Measurements from ENCODE around the gene SMARCD3. TPM values are rescaled to one million over a fixed set of nuclear protein-coding genes. Genes with fewer than 3 reads are reported as not detected.

The SMARCD3 gene
- total and polyA plus RNA-seq, 2 of the 8 experiments (the other 6 are each of a cell fraction or from before 2014, with no cell fraction given) = 3.0 to 5.6 TPM

DNA sequence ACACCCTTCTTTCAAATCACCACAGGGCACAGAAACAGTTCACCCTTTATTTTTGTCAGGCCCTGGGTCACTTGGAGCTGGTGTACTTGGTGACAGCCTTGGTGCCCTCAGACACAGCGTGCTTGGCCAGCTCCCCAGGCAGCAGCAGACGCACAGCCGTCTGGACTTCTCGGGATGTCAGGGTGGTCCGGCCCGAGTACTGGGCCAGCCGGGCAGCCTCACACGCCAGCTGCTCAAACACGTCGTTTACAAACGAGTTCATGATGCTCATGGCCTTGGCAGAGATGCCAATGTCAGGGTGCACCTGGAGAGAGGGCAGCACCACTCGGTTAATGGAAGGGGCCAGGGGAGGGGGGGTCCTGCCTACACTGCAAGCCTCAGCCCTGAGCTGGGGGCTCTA lies 40.7 kb downstream of the SMARCD3 start:
- no peak overlapping the region for H3K23ac ChIP-seq (ENCODE audit: insufficient read length)
- peaks cover 5% of the 10 kb centered on the region in 2 experiments for H4K20me1 ChIP-seq (replicated peaks in 1 of 2; ENCODE audit: control insufficient read depth in 1 of 2, insufficient read depth in 2 of 2, low read length in 2 of 2)
- no peak overlapping the region for H2AK5ac ChIP-seq (ENCODE audit: low read depth, low read length)
- no peak overlapping the region for H2BK15ac ChIP-seq (ENCODE audit: low read length)
- no peaks in the 10 kb centered on the region for H3K79me2 ChIP-seq (ENCODE audit: control insufficient read depth in 1 of 2, insufficient read depth in 2 of 2, low read length in 2 of 2)
- H3K4me1 ChIP-seq (replicated peaks in 1 of 4; ENCODE audit: control insufficient read depth in 3 of 4, insufficient read depth in 4 of 4, low read length in 3 of 4) = peaks cover 0 to 6% (median 3%) of the 10 kb centered on the region in 4 experiments; a peak in 4 of 7 replicates
- H3K18ac ChIP-seq (ENCODE audit: extremely low read depth, low read length) = no peak overlapping the region
- H3K27me3 ChIP-seq (replicated peaks in 1 of 4; ENCODE audit: control insufficient read depth in 3 of 4, extremely low read depth in 1 of 4, insufficient read depth in 3 of 4, low read length in 3 of 4) = peaks cover 0 to 3% (median 0%) of the 10 kb centered on the region in 4 experiments; a peak in 2 of 7 replicates
- H3K56ac ChIP-seq (replicated peaks; ENCODE audit: insufficient read length, low read depth, low read length) = no peak overlapping the region
- H3K27ac ChIP-seq (ENCODE audit: low read depth, low read length) = no peak overlapping the region
- H3K4ac ChIP-seq (replicated peaks; ENCODE audit: insufficient read length, low read depth, low read length) = no peak overlapping the region
- no peak overlapping the region for H3K14ac ChIP-seq (ENCODE audit: insufficient read length)
- H2BK20ac ChIP-seq (ENCODE audit: low read length) = no peak overlapping the region
- DNase-seq (ENCODE audit: low read depth in 1 of 2, low spot score in 2 of 2) (no peak), FAIRE-seq (no peak)
- no peaks in the 10 kb centered on the region for H3K9me3 ChIP-seq (ENCODE audit: insufficient read depth in 2 of 2, low read depth in 1 of 2, low read length in 1 of 2)
- no peak overlapping the region for H3K9ac ChIP-seq (replicated peaks in 1 of 4; ENCODE audit: extremely low read depth in 1 of 4, low read depth in 3 of 4, low read length in 3 of 4)
- no peaks in the 10 kb centered on the region for H3K79me1 ChIP-seq (ENCODE audit: low read depth, low read length)
- H4K8ac ChIP-seq (ENCODE audit: extremely low read depth, insufficient read depth, low read length) = peak overlapping the region; percentile 57; the same call in 1 of the 2 replicates
- H3K23me2 ChIP-seq (ENCODE audit: low read depth, low read length) = no peaks in the 10 kb centered on the region
- H2BK5ac ChIP-seq (ENCODE audit: low read depth, low read length) = no peak overlapping the region
- H2AFZ ChIP-seq (ENCODE audit: low read length) = no peak overlapping the region
- H4K5ac ChIP-seq (ENCODE audit: insufficient read length, low read depth, low read length) = no peak overlapping the region
- no peak overlapping the region for H4K91ac ChIP-seq (replicated peaks; ENCODE audit: insufficient read length, low read length)
- POLR2A ChIA-PET (ENCODE audit: partially characterized antibody) = no interaction called here
- no peak overlapping the region for H2BK12ac ChIP-seq (ENCODE audit: low read depth, low read length)
- CTCF ChIA-PET (ENCODE audit: partially characterized antibody) = interaction anchor here (1.0 to 3.1 kb wide), 6 partner anchors 11 to 36 kb away, joined by 3 to 13 read pairs (median 4); no protein-coding TSS in a partner anchor
- peaks cover 0 to 7% (median 0%) of the 10 kb centered on the region in 4 experiments; a peak in 2 of 8 replicates for H3K36me3 ChIP-seq (ENCODE audit: control insufficient read depth in 2 of 4, insufficient read depth in 4 of 4, low read length in 3 of 4)
- no peak overlapping the region for H3K4me3 ChIP-seq (ENCODE audit: extremely low read depth in 1 of 4, insufficient read depth in 2 of 4, low read depth in 3 of 4, low read length in 4 of 4)
- 79% methylated on average over 12 of the region's 12 CpGs; no CpG with 5 or more reads in 1 of the 2 experiments for WGBS, 2 experiments (ENCODE audit: extremely low coverage in 1 of 2, insufficient coverage in 1 of 2, insufficient read length in 1 of 2, insufficient replicate concordance in 2 of 2, low coverage in 1 of 2, low lambda C conversion rate in 2 of 2, missing lambda C conversion rate in 1 of 2)
- no peak overlapping the region for H3K4me2 ChIP-seq (ENCODE audit: insufficient read depth in 1 of 2, low read depth in 2 of 2, low read length in 2 of 2)
- no peak overlapping the region for H2BK120ac ChIP-seq (replicated peaks; ENCODE audit: low read depth, low read length)
- TF ChIP-seq CEBPB (IDR thresholded peaks at IDR 0.05; ENCODE audit: low read depth, low read length) (no peak), CBX5 (IDR thresholded peaks at IDR 0.05; ENCODE audit: low read depth, low read length) (no peak), ASH2L (IDR thresholded peaks at IDR 0.05; ENCODE audit: low read length) (no peak), SIRT6 (IDR thresholded peaks at IDR 0.05; ENCODE audit: low read length) (no peak), CREB1 (IDR thresholded peaks at IDR 0.05) (no peak), TAF1 (IDR thresholded peaks at IDR 0.05; ENCODE audit: low read depth, low read length) (no peak), JUN (IDR thresholded peaks at IDR 0.05; ENCODE audit: low read depth, low read length) (no peak), TCF12 (IDR thresholded peaks at IDR 0.05; ENCODE audit: low read depth, low read length) (no peak), CTBP2 (IDR thresholded peaks at IDR 0.05; ENCODE audit: borderline replicate concordance, insufficient read depth, insufficient read length, low read length) (no peak), TEAD4 (IDR thresholded peaks at IDR 0.05; ENCODE audit: low read depth, low read length) (no peak)
- TF ChIP-seq, protein P1, sequence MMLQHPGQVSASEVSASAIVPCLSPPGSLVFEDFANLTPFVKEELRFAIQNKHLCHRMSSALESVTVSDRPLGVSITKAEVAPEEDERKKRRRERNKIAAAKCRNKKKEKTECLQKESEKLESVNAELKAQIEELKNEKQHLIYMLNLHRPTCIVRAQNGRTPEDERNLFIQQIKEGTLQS (IDR thresholded peaks at IDR 0.05; ENCODE audit: insufficient read depth, low read depth, low read length) = no peak
- TF ChIP-seq, protein P2, sequence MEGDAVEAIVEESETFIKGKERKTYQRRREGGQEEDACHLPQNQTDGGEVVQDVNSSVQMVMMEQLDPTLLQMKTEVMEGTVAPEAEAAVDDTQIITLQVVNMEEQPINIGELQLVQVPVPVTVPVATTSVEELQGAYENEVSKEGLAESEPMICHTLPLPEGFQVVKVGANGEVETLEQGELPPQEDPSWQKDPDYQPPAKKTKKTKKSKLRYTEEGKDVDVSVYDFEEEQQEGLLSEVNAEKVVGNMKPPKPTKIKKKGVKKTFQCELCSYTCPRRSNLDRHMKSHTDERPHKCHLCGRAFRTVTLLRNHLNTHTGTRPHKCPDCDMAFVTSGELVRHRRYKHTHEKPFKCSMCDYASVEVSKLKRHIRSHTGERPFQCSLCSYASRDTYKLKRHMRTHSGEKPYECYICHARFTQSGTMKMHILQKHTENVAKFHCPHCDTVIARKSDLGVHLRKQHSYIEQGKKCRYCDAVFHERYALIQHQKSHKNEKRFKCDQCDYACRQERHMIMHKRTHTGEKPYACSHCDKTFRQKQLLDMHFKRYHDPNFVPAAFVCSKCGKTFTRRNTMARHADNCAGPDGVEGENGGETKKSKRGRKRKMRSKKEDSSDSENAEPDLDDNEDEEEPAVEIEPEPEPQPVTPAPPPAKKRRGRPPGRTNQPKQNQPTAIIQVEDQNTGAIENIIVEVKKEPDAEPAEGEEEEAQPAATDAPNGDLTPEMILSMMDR (IDR thresholded peaks at IDR 0.05; ENCODE audit: control extremely low read depth in 1 of 3, insufficient read depth in 1 of 3, low read depth in 1 of 3, low read length in 3 of 3) = no peak

Measured in H1 (cell line).